IMR-90 (cell line): ENCODE results near the gene HES1. TPM values are rescaled to one million over a fixed set of nuclear protein-coding genes. Genes with fewer than 3 reads are reported as not detected.

ENCODE experiments used
- ATAC-seq: fragments of 200-7000 bp; cut with Tn5 transposase; 2 replicates; pipeline ENCODE4 v1.9.1; 2020; ENCODE audit warnings: low read depth, mild to moderate bottlenecking, moderate library complexity
- BruUV-seq: library from RNA; stranded (reverse); fragments of 400-500 nt; replicated peaks from 2 replicates; lab custom pipeline; 2021; lab: Mats Ljungman, UMichigan
- CTCF ChIA-PET: fragments of 300-600 bp; formaldehyde crosslinking; extraction: SDS; loops from one replicate; lab custom pipeline; 2021; ENCODE audit warnings: antibody characterized with exemption; lab: Yijun Ruan, JAX
- POLR2A ChIA-PET: fragments of 300-600 bp; sonication (Branson Sonifier 250); formaldehyde crosslinking; loops from one replicate; lab custom pipeline; 2022; ENCODE audit warnings: antibody characterized with exemption; ENCODE audit not compliant: unreplicated experiment; lab: Charles Lee
- DNase-seq: peaks from one replicate; pipeline ENCODE4 v3.0.0; 2013
- H2AFZ ChIP-seq: replicated peaks from 2 replicates; pipeline ENCODE3; 2013; ENCODE audit warnings: low read length, mild to moderate bottlenecking; ENCODE audit not compliant: poor library complexity
- H2AK5ac ChIP-seq: 2 replicates; pipeline ENCODE4 v1.6.1; 2013; ENCODE audit warnings: low read depth, low read length, inconsistent platforms
- H2AK9ac ChIP-seq: replicated peaks from 2 replicates; pipeline ENCODE3; 2013; ENCODE audit warnings: mild to moderate bottlenecking, low read depth, low read length, moderate library complexity; ENCODE audit not compliant: poor library complexity
- H2BK120ac ChIP-seq: 2 replicates; pipeline ENCODE4 v1.6.1; 2013; ENCODE audit warnings: low read depth, low read length, inconsistent platforms
- H2BK15ac ChIP-seq: 3 replicates; pipeline ENCODE4 v1.6.1; 2013; ENCODE audit warnings: low read depth, low read length, inconsistent platforms
- H2BK20ac ChIP-seq: 2 replicates; pipeline ENCODE4 v1.6.1; 2013; ENCODE audit warnings: low read depth, mild to moderate bottlenecking, inconsistent platforms, low read length, moderate library complexity
- H2BK5ac ChIP-seq: 2 replicates; pipeline ENCODE4 v1.6.1; 2013; ENCODE audit warnings: mild to moderate bottlenecking, low read depth, low read length, inconsistent platforms; ENCODE audit not compliant: poor library complexity, severe bottlenecking
- H3K14ac ChIP-seq: replicated peaks from 2 replicates; pipeline ENCODE4 v1.6.1; 2013; ENCODE audit warnings: low read depth, low read length, inconsistent platforms
- H3K18ac ChIP-seq: 2 replicates; pipeline ENCODE4 v1.6.1; 2013; ENCODE audit warnings: low read depth, low read length, control low read depth
- H3K23ac ChIP-seq: 2 replicates; pipeline ENCODE4 v1.6.1; 2013; ENCODE audit warnings: low read depth, low read length, inconsistent platforms
- H3K27ac ChIP-seq: 2 replicates; pipeline ENCODE4 v1.5.1; 2013; ENCODE audit warnings: mild to moderate bottlenecking, control low read depth, low read length; ENCODE audit not compliant: insufficient read depth
- H3K27me3 ChIP-seq: 2 replicates; pipeline ENCODE4 v1.6.1; 2013; ENCODE audit warnings: low read length; ENCODE audit not compliant: control insufficient read depth, insufficient read depth
- H3K36me3 ChIP-seq: 2 replicates; pipeline ENCODE4 v1.6.1; 2013; ENCODE audit warnings: low read length, mixed read lengths; ENCODE audit not compliant: control insufficient read depth, insufficient read depth
- H3K4ac ChIP-seq: 2 replicates; pipeline ENCODE4 v1.6.1; 2013; ENCODE audit warnings: low read depth, low read length, inconsistent platforms
- H3K4me1 ChIP-seq: 2 replicates; pipeline ENCODE4 v1.6.1; 2013; ENCODE audit warnings: low read length, mixed read lengths; ENCODE audit not compliant: control insufficient read depth, insufficient read depth
- H3K4me2 ChIP-seq: 2 replicates; pipeline ENCODE4 v1.6.1; 2013; ENCODE audit warnings: low read depth, mild to moderate bottlenecking, control low read depth, low read length, moderate library complexity
- H3K4me3 ChIP-seq: 2 replicates; pipeline ENCODE4 v1.5.1; 2013; ENCODE audit warnings: low read depth, mild to moderate bottlenecking, control low read depth, low read length, moderate library complexity; ENCODE audit not compliant: insufficient read depth
- H3K56ac ChIP-seq: 2 replicates; pipeline ENCODE4 v1.6.1; 2013; ENCODE audit warnings: low read length, inconsistent platforms; ENCODE audit not compliant: insufficient read depth; ENCODE audit errors: extremely low read depth
- H3K79me1 ChIP-seq, 2 experiments: 2 replicates each; pipeline ENCODE4 v1.6.1; 2013; ENCODE audit warnings: low read length in 2 of 2, inconsistent platforms in 1 of 2, low read depth in 1 of 2
- H3K9ac ChIP-seq: 2 replicates; pipeline ENCODE4 v1.6.1; 2013; ENCODE audit warnings: low read depth, low read length, control low read depth
- H3K9me1 ChIP-seq: 2 replicates; pipeline ENCODE4 v1.6.1; 2013; ENCODE audit warnings: low read length, inconsistent platforms; ENCODE audit not compliant: insufficient read depth
- H3K9me3 ChIP-seq: 2 replicates; pipeline ENCODE4 v1.6.1; 2013; ENCODE audit warnings: low read length; ENCODE audit not compliant: control insufficient read depth, insufficient read depth
- H4K20me1 ChIP-seq: 2 replicates; pipeline ENCODE4 v1.6.1; 2013; ENCODE audit warnings: low read length, inconsistent platforms; ENCODE audit not compliant: insufficient read depth
- H4K5ac ChIP-seq: 2 replicates; pipeline ENCODE4 v1.6.1; 2013; ENCODE audit warnings: mild to moderate bottlenecking, low read depth, low read length, control low read depth
- H4K8ac ChIP-seq, 2 experiments: 2 replicates each; pipeline ENCODE4 v1.6.1; 2013; ENCODE audit warnings: low read depth in 2 of 2, low read length in 2 of 2, control low read depth in 1 of 2, inconsistent platforms in 1 of 2
- H4K91ac ChIP-seq: 2 replicates; pipeline ENCODE4 v1.6.1; 2013; ENCODE audit warnings: low read depth, low read length, inconsistent platforms; ENCODE audit not compliant: insufficient read depth
- ELK1 ChIP-seq: fragments of 150-350 bp; IDR thresholded peaks from 2 replicates; pipeline ENCODE4 v1.6.1; 2016; ENCODE audit warnings: low read depth, mild to moderate bottlenecking, low read length, moderate library complexity, borderline replicate concordance
- WGBS, 2 experiments: methylation state at CpG; one replicate each; pipeline versions ENCODE4 v1.1.5 to v1.1.7; 2013; ENCODE audit warnings: missing lambda C conversion rate in 2 of 2; ENCODE audit not compliant: insufficient read length in 1 of 2; ENCODE audit errors: extremely low coverage in 2 of 2; 5-methylcytosine and 5-hydroxymethylcytosine counted together
- dilution Hi-C: fragments of 300-500 bp; cut with HindIII; formaldehyde crosslinking; loops from one replicate; pipeline ENCODE4 v1.14.3; 2018; ENCODE audit warnings: low sequenced_read_pairs; ENCODE audit not compliant: unreplicated experiment
- in situ Hi-C: fragments of 300-500 bp; cut with MboI; formaldehyde crosslinking; loops from 3 replicates; pipeline ENCODE4 v1.14.3; 2019; ENCODE audit warnings: low sequenced_read_pairs, inconsistent platforms, mixed read lengths
- intact Hi-C: fragments of 100-400 bp; cut with micrococcal nuclease; formaldehyde crosslinking; loops from 2 replicates; pipeline ENCODE4 v1.10.0; 2022
- polyA plus RNA-seq, 3 experiments: library from polyadenylated mRNA; depleted of rRNA; stranded (reverse); fragments of >200 nt; gene quantifications; 2 replicates each; pipeline ENCODE4 v1.2.3, GENCODE V29; 2012; ENCODE audit warnings: low replicate concordance in 1 of 3
- total RNA-seq: library from RNA; depleted of rRNA; stranded (reverse); fragments of >200 nt; gene quantifications from 2 replicates; pipeline ENCODE4 v1.2.3, GENCODE V29; 2012

HES1 gene
- total and polyA plus RNA-seq, 2 of the 4 experiments (the other 2 are of a cell fraction) = 3.6 to 6.7 TPM

DNA sequence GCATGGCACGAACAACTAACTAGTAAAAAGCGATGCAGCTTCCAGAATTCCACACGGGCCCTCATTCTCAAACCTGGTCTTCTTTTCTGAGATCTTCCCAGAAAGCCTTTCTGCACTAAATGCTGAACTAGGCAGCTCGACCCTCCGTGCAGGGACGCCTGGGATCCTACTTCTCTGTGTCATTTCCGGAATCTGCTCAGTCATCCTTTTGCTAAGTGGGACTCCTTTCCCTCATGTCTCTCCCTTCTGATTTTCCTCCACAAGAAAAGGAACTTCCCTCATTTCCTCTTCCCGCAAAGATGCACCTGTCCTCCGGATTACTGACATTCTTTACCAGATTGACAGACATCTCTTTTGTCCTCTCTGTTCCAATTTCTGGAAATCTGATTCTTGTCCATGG lies 9.2 kb upstream of the HES1 start:
- no peak for DNase-seq
- Histone ChIP-seq H3K14ac (no peak overlapping the region), H3K4me1 (peaks cover 9% of the 10 kb centered on the region), H2BK15ac (no peak overlapping the region), H3K56ac (no peak overlapping the region), H2BK20ac (no peak overlapping the region), H3K23ac (no peak overlapping the region), H3K27ac (no peak overlapping the region), H3K18ac (no peak overlapping the region), H3K9me3 (no peaks in the 10 kb centered on the region), H3K4ac (no peak overlapping the region), H4K8ac (no peak overlapping the region), H2AK9ac (no peak overlapping the region), H3K9me1 (no peaks in the 10 kb centered on the region), H3K9ac (no peak overlapping the region), H4K5ac (no peak overlapping the region), H4K91ac (no peak overlapping the region), H3K4me3 (no peak overlapping the region), H2AK5ac (no peak overlapping the region), H2BK120ac (no peak overlapping the region), H2AFZ (no peak overlapping the region), H3K4me2 (no peak overlapping the region), H3K79me1 (no peaks in the 10 kb centered on the region), H4K20me1 (no peaks in the 10 kb centered on the region), H3K27me3 (peaks cover 47% of the 10 kb centered on the region), H3K36me3 (no peaks in the 10 kb centered on the region), H2BK5ac (no peak overlapping the region)
- TF ChIP-seq ELK1 = no peak
- no TSS peak for BruUV-seq
- CTCF ChIA-PET = no interaction called here
- dilution Hi-C loops = no loop called here
- intact Hi-C loops = no loop called here
- POLR2A ChIA-PET = no interaction called here
- in situ Hi-C loops = no loop called here
- no peak for ATAC-seq
- 89% methylated on average over 9 of the region's 9 CpGs; no CpG with 5 or more reads in 1 of the 2 experiments for WGBS, 2 experiments
